ENCODE data around the gene ZC3H18. TPM values are rescaled to one million over a fixed set of nuclear protein-coding genes. Genes with fewer than 3 reads are reported as not detected.

ZC3H18 gene
- total RNA-seq, 4 donors from 2014 or later = 10.6 to 25.6 (median 17.8) TPM

DNA sequence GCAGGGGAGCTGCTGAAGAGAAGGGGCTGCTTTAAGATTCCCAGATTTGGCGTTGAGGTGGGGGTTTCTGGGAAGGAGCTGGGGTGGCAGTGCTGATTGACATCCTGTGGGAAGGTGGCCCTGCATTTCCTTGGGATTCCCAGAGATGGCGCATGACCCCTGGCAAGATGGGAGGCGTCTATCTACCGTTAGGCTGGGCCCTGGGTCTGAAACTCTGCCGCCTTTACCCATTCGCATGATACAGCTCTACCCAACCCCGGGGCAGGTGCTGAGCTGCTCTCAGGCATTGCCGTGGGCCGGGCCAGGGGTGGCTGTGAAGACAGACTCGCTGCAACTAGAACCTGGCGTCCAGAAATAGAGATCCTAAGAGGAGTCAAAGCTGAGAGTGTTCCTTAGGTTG, 102.6 kb downstream of the ZC3H18 start:
- DNase-seq (ENCODE audit: low spot score) (no peak), ATAC-seq (ENCODE audit: low FRiP score) (no peak)
- no peak for TF ChIP-seq CTCF (IDR thresholded peaks at IDR 0.05)

- TF ChIP-seq CTCF (IDR thresholded peaks at IDR 0.05) = no peak
- DNase-seq (ENCODE audit: low spot score) = no peak
- no peak for ATAC-seq (ENCODE audit: low FRiP score)
Measured at GRCh38 chr16:88673716-88674379, 103.6 kb downstream of the ZC3H18 start.

- no peak for TF ChIP-seq CTCF (IDR thresholded peaks at IDR 0.05)
- ATAC-seq (ENCODE audit: low FRiP score) (no peak), DNase-seq (ENCODE audit: low spot score) (no peak)
Measured at GRCh38 chr16:88676502-88677242, 106.5 kb downstream of the ZC3H18 start.

DNA sequence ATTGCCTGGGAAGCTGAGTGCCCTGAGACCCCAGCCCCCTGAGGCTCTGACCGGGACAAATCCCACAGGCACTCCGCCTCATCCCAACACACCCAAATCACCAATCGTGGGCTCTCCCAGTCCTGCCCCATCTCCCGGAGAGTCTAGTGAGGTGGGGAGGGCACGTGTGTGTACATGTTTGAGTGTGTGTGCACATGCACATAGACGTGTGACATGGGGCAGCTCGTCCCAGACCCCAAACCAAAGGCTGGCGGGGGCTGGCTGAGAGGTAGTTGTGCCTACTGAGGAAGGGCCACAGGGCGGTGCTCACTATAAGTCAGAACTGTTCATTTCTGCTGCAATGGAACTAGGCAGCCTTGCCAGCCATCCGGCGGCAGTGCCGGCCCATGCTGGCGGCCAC, 107.5 kb downstream of the ZC3H18 start:
- DNase-seq (ENCODE audit: low spot score) = no peak
- no peak for ATAC-seq (ENCODE audit: low FRiP score)
- no peak for TF ChIP-seq CTCF (IDR thresholded peaks at IDR 0.05)

DNA sequence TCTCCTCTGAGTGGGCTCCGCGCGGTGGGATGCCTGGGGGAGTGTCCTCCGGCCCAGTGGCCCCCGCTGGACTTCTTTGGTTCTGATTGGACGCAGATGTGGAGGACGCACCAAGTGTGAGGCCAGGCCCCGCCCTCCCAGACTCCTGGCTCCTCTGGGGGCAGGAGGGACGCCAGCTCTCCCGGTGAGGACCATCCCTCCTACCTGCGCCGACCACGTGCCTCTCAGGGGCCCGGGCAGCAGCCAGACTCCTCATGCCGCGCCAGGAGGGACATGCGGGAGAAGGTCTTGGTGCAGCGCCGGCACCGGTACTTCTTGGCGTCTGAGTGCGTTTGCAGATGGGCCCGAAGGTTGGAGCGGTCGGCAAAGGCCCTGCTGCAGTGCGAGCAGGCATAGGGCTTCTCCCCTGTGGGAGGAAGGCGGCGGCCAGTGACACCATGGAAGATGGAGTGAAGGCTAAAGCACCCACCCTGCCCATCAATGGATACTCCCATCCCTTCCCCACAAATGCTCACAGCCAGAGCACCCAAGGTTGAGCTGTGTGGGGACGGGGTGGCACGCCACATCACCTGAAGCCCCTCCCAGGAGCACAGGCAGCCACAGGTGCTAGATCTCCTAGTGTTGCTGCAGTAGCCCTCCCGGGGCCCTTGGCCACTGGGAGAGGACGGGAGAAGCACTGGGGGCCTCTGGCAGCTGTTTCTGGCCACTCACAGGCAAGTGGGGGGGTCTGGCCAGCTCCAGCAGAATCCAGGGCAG, 108.2 kb downstream of the ZC3H18 start:
- TF ChIP-seq CTCF (IDR thresholded peaks at IDR 0.05) = no peak
- DNase-seq (ENCODE audit: low spot score) = no peak
- no peak for ATAC-seq (ENCODE audit: low FRiP score)

- no peak for ATAC-seq (ENCODE audit: low FRiP score)
- no peak for DNase-seq (ENCODE audit: low spot score)
- TF ChIP-seq CTCF (IDR thresholded peaks at IDR 0.05) = no peak
Measured at GRCh38 chr16:88680554-88681083, 110.4 kb downstream of the ZC3H18 start.

Measured in omental fat pad (tissue), 4 donors.